ENCODE data around the gene CAMK1D. TPM values are rescaled to one million over a fixed set of nuclear protein-coding genes. Genes with fewer than 3 reads are reported as not detected.

The CAMK1D gene
- total and polyA plus RNA-seq, 2 of the 4 experiments (the other 2 are of a cell fraction): 5.0 to 5.3 TPM

DNA sequence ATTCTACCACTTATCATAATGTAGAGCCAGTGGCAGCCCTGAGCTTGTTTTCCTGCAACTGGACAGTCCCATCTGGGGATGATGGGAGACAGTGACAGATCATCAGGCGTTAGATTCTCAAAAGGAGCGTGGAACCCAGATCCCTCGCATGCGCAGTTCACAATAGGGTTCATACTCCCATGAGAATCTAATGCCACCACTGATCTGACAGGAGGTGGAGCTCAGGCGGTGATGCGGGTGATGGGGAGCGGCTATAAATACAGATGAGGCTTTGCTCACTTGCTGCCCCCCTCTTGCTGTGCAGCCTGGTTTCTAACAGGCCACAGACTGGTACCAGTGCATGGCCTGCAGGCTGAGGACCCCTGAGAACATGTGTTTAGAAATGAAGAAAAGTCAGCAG is 260.1 kb downstream of the CAMK1D start:
- Histone ChIP-seq H2AK5ac (ENCODE audit: low read depth, low read length) (no peak overlapping the region), H3K27ac (ENCODE audit: insufficient read depth, low read length) (no peak overlapping the region), H2AFZ (replicated peaks; ENCODE audit: low read length, poor library complexity) (no peak overlapping the region), H2AK9ac (replicated peaks; ENCODE audit: low read depth, low read length, poor library complexity) (no peak overlapping the region), H3K14ac (replicated peaks; ENCODE audit: low read depth, low read length) (no peak overlapping the region), H2BK15ac (ENCODE audit: low read depth, low read length) (no peak overlapping the region), H2BK120ac (ENCODE audit: low read depth, low read length) (no peak overlapping the region), H3K9me3 (ENCODE audit: control insufficient read depth, insufficient read depth, low read length) (no peaks in the 10 kb centered on the region), H3K4me1 (ENCODE audit: control insufficient read depth, insufficient read depth, low read length) (peaks cover 8% of the 10 kb centered on the region; the same call in 1 of the 2 replicates), H3K56ac (ENCODE audit: extremely low read depth, insufficient read depth, low read length) (no peak overlapping the region), H4K20me1 (ENCODE audit: insufficient read depth, low read length) (no peaks in the 10 kb centered on the region), H3K36me3 (ENCODE audit: control insufficient read depth, insufficient read depth, low read length) (no peaks in the 10 kb centered on the region), H3K18ac (ENCODE audit: low read depth, low read length) (no peak overlapping the region), H3K27me3 (ENCODE audit: control insufficient read depth, insufficient read depth, low read length) (no peaks in the 10 kb centered on the region), H4K8ac (ENCODE audit: low read depth in 2 of 2, low read length in 2 of 2) (no peak overlapping the region), H3K4me2 (ENCODE audit: low read depth, low read length) (no peak overlapping the region), H2BK5ac (ENCODE audit: low read depth, low read length, poor library complexity, severe bottlenecking) (no peak overlapping the region), H3K79me1 (ENCODE audit: low read depth in 1 of 2, low read length in 2 of 2) (no peaks in the 10 kb centered on the region), H4K5ac (ENCODE audit: low read depth, low read length) (no peak overlapping the region), H2BK20ac (ENCODE audit: low read depth, low read length) (no peak overlapping the region), H3K23ac (ENCODE audit: low read depth, low read length) (no peak overlapping the region), H4K91ac (ENCODE audit: insufficient read depth, low read depth, low read length) (no peak overlapping the region), H3K9ac (ENCODE audit: low read depth, low read length) (no peak overlapping the region), H3K9me1 (ENCODE audit: insufficient read depth, low read length) (no peaks in the 10 kb centered on the region), H3K4ac (ENCODE audit: low read depth, low read length) (no peak overlapping the region), H3K4me3 (ENCODE audit: insufficient read depth, low read depth, low read length) (no peak overlapping the region)
- no peak for DNase-seq
- ChIA-PET CTCF (no interaction called here), POLR2A (ENCODE audit: unreplicated experiment) (no interaction called here)
- TF ChIP-seq BHLHE40 (IDR thresholded peaks at IDR 0.05; ENCODE audit: low read depth, low read length) (no peak), MAFK (IDR thresholded peaks at IDR 0.05; ENCODE audit: low read depth, low read length) (no peak), SMC3 (IDR thresholded peaks at IDR 0.05; ENCODE audit: low read depth, low read length) (no peak), POLR2A (IDR thresholded peaks at IDR 0.05; ENCODE audit: low read depth, low read length) (no peak), RAD21 (IDR thresholded peaks at IDR 0.05; ENCODE audit: low read length) (no peak)
- intact Hi-C loops (cut with micrococcal nuclease): no loop called here
- dilution Hi-C loops (cut with HindIII; ENCODE audit: low sequenced_read_pairs, unreplicated experiment): no loop called here
- ATAC-seq (ENCODE audit: low read depth): no peak
- no TSS peak for BruUV-seq (replicated peaks)
- WGBS, 2 experiments (ENCODE audit: extremely low coverage in 2 of 2, insufficient read length in 1 of 2): no CpG with 5 or more reads among the region's 7 CpGs
- in situ Hi-C loops (cut with MboI; ENCODE audit: low sequenced_read_pairs): no loop called here

All from IMR-90 (cell line).